SKM-1 (cell line): ENCODE measurements around the gene CCDC158.
"Not testable (repeated sequence)": the region's sequence is repeated elsewhere in the genome, so short reads cannot be mapped to it uniquely, and the experiment has no call there.

Experiments
- DNase-seq: peaks from one replicate; lab custom pipeline; 2025; ENCODE audit not compliant: unreplicated experiment; lab: John Stamatoyannopoulos, UW

Gene CCDC158

GRCh38 chr4:76420762-76421581 is at the start of gene CCDC158:
TSS of gene CCDC158 (minus strand) at chr4:76421141. CDS start at chr4:76403207, 17,934 bp downstream.
- no peak for DNase-seq

GRCh38 chr4:76470532-76470931 is 49.6 kb upstream of the CCDC158 start:
- no peak for DNase-seq

- DNase-seq = no peak
These were observed 49.1 kb upstream of the CCDC158 start for GRCh38 chr4:76470064-76470463.

- no peak for DNase-seq
These were observed 42.6 kb upstream of the CCDC158 start for GRCh38 chr4:76463568-76463967.

- no peak for DNase-seq
These were observed 38.4 kb upstream of the CCDC158 start for GRCh38 chr4:76459291-76459723.

- DNase-seq = no peak
These were observed 37.9 kb upstream of the CCDC158 start for GRCh38 chr4:76458825-76459224.

- DNase-seq = no peak
These were observed 37.4 kb upstream of the CCDC158 start for GRCh38 chr4:76458297-76458696.

GRCh38 chr4:76457885-76458284 is 36.9 kb upstream of the CCDC158 start:
- DNase-seq = no peak

GRCh38 chr4:76454073-76454472 is 33.1 kb upstream of the CCDC158 start:
- DNase-seq = not testable (repeated sequence)

GRCh38 chr4:76453232-76453631 is 32.3 kb upstream of the CCDC158 start:
- DNase-seq = no peak

- DNase-seq = no peak
These were observed 28.9 kb upstream of the CCDC158 start for GRCh38 chr4:76449833-76450232.

- no peak for DNase-seq
These were observed 28.4 kb upstream of the CCDC158 start for GRCh38 chr4:76449362-76449767.

- no peak for DNase-seq
These were observed 27.3 kb upstream of the CCDC158 start for GRCh38 chr4:76448211-76448610.

GRCh38 chr4:76447393-76447851 is 26.5 kb upstream of the CCDC158 start:
- no peak for DNase-seq

- no peak for DNase-seq
These were observed 25.0 kb upstream of the CCDC158 start for GRCh38 chr4:76445911-76446310.

GRCh38 chr4:76443376-76443775 is 22.4 kb upstream of the CCDC158 start:
- no peak for DNase-seq

GRCh38 chr4:76442807-76443206 is 21.9 kb upstream of the CCDC158 start:
- DNase-seq = no peak

- DNase-seq = no peak
These were observed 20.9 kb upstream of the CCDC158 start for GRCh38 chr4:76441881-76442280.

GRCh38 chr4:76439491-76439890 is 18.6 kb upstream of the CCDC158 start:
- DNase-seq = no peak

GRCh38 chr4:76435528-76436319 is 14.8 kb upstream of the CCDC158 start:
- no peak for DNase-seq

- DNase-seq = no peak
These were observed 14.1 kb upstream of the CCDC158 start, which contains the start of gene SHROOM3 for GRCh38 chr4:76434901-76435527. TSS of gene SHROOM3 (plus strand) at chr4:76435229. CDS start at chr4:76436053, 824 bp downstream.
